HCT116 (cell line): ENCODE measurements around the gene CTNND2. TPM values are rescaled to one million over a fixed set of nuclear protein-coding genes. Genes with fewer than 3 reads are reported as not detected.

Experiments
- ATAC-seq: fragments of 200-7000 bp; cut with Tn5 transposase; 2 replicates; pipeline ENCODE4 v1.9.1; 2020; ENCODE audit warnings: mild to moderate bottlenecking, moderate library complexity
- BruUV-seq: library from RNA; stranded (reverse); fragments of 400-500 nt; replicated peaks from 2 replicates; lab custom pipeline; 2021; lab: Mats Ljungman, UMichigan
- CTCF ChIA-PET: fragments of 300-600 bp; sonication (Branson Sonifier 250); formaldehyde crosslinking; loops from one replicate; lab custom pipeline; 2021; ENCODE audit warnings: antibody characterized with exemption; lab: Charles Lee
- POLR2A ChIA-PET: fragments of 300-600, 350-600 bp; sonication (Branson Sonifier 250); formaldehyde crosslinking; loops from one replicate; lab custom pipeline; 2021; ENCODE audit warnings: antibody characterized with exemption; lab: Charles Lee
- RAD21 ChIA-PET, 2 experiments: fragments of 300-600 bp; sonication (Branson Sonifier 250); formaldehyde crosslinking; loops; one replicate each; lab custom pipeline; 2023; ENCODE audit warnings: low total read pairs in 2 of 2; ENCODE audit not compliant: uncharacterized antibody in 2 of 2, unreplicated experiment in 2 of 2, low non-redundant PET in 1 of 2; lab: Charles Lee
- DNase-seq: peaks from one replicate; pipeline ENCODE4 v3.0.0-alpha.2; 2010; ENCODE audit warnings: low read depth, low spot score
- H2AFZ ChIP-seq: fragments of 200-600 bp; shearing (Covaris generic), sonication (generic); 2 replicates; pipeline ENCODE4 v1.6.1; 2017; ENCODE audit warnings: low read depth, mixed run types, mixed read lengths, antibody characterized with exemption, low read length; ENCODE audit not compliant: poor library complexity, severe bottlenecking
- H3K27ac ChIP-seq: 2 replicates; pipeline ENCODE4 v1.5.1; 2012; ENCODE audit warnings: low read depth, low read length
- H3K27me3 ChIP-seq: fragments of 200-600 bp; sonication (generic); 2 replicates; pipeline ENCODE4 v1.6.1; 2016; ENCODE audit warnings: mixed run types, low read length, mixed read lengths; ENCODE audit not compliant: insufficient read depth
- H3K36me3 ChIP-seq, 2 experiments: fragments of 200-500 bp in 1 of 2; fragments of 200-600 bp in 1 of 2; sonication (Bioruptor generic) in 1 of 2; sonication (generic) in 1 of 2; 2 replicates each; pipeline versions ENCODE4 v1.5.1 to v1.6.1; 2014 to 2016; ENCODE audit warnings: low read length in 2 of 2, inconsistent platforms in 1 of 2, mixed read lengths in 1 of 2, mixed run types in 1 of 2; ENCODE audit not compliant: insufficient read depth in 2 of 2, control insufficient read depth in 1 of 2
- H3K4me1 ChIP-seq, 2 experiments: fragments of 200-600 bp in 1 of 2; sonication (generic) in 1 of 2; 2 replicates each; pipeline versions ENCODE4 v1.5.1 to v1.6.1; 2012 to 2017; ENCODE audit warnings: low read length in 2 of 2, inconsistent platforms in 1 of 2, mild to moderate bottlenecking in 1 of 2, mixed read lengths in 1 of 2, mixed run types in 1 of 2, moderate library complexity in 1 of 2; ENCODE audit not compliant: insufficient read depth in 2 of 2, control insufficient read depth in 1 of 2
- H3K4me2 ChIP-seq: fragments of 200-600 bp; sonication (generic); 2 replicates; pipeline ENCODE4 v1.6.1; 2017; ENCODE audit warnings: mixed run types, low read length, mixed read lengths
- H3K4me3 ChIP-seq, 2 experiments: fragments of 200-600 bp in 1 of 2; sonication (generic) in 1 of 2; replicated peaks in 1 of 2; 2 replicates each; pipeline ENCODE4 v1.5.1; 2011 to 2016; ENCODE audit warnings: low read length in 2 of 2, control low read depth in 1 of 2, low read depth in 1 of 2, mild to moderate bottlenecking in 1 of 2, mixed read lengths in 1 of 2, mixed run types in 1 of 2
- H3K79me2 ChIP-seq: fragments of 200-600 bp; sonication (generic); 2 replicates; pipeline ENCODE4 v1.6.1; 2017; ENCODE audit warnings: mild to moderate bottlenecking, mixed run types, low read length, moderate library complexity, mixed read lengths; ENCODE audit not compliant: insufficient read depth
- H3K9ac ChIP-seq: fragments of 200-600 bp; sonication (generic); 2 replicates; pipeline ENCODE4 v1.6.1; 2016; ENCODE audit warnings: low read length, mixed read lengths
- H3K9me2 ChIP-seq: fragments of 200-600 bp; sonication (generic), shearing (Covaris generic); 2 replicates; pipeline ENCODE4 v1.6.1; 2017; ENCODE audit warnings: mixed run types, mild to moderate bottlenecking, moderate library complexity; ENCODE audit not compliant: insufficient read depth
- H3K9me3 ChIP-seq, 2 experiments: fragments of 200-500 bp in 1 of 2; fragments of 200-600 bp in 1 of 2; sonication (Bioruptor generic) in 1 of 2; sonication (generic) in 1 of 2; 2 replicates each; pipeline ENCODE4 v1.6.1; 2014 to 2017; ENCODE audit warnings: low read length in 2 of 2, mixed read lengths in 2 of 2, inconsistent platforms in 1 of 2, low read depth in 1 of 2, mild to moderate bottlenecking in 1 of 2, mixed run types in 1 of 2, moderate library complexity in 1 of 2; ENCODE audit not compliant: control insufficient read depth in 1 of 2, insufficient read depth in 1 of 2
- H4K20me1 ChIP-seq: fragments of 200-600 bp; sonication (generic), shearing (Covaris generic); 2 replicates; pipeline ENCODE4 v1.6.1; 2017; ENCODE audit warnings: mixed run types, mild to moderate bottlenecking, moderate library complexity; ENCODE audit not compliant: insufficient read depth
- CBX3 ChIP-seq: IDR thresholded peaks from 2 replicates; pipeline ENCODE4 v1.6.1; 2012; ENCODE audit warnings: low read depth
- CEBPB ChIP-seq: IDR thresholded peaks from 2 replicates; pipeline ENCODE4 v1.6.1; 2012; ENCODE audit warnings: low read depth
- ELF1 ChIP-seq: IDR thresholded peaks from 2 replicates; pipeline ENCODE4 v1.6.1; 2012; ENCODE audit warnings: low read depth, borderline replicate concordance
- EZH2 ChIP-seq: fragments of 200-600 bp; sonication (generic); IDR thresholded peaks from 2 replicates; pipeline ENCODE4 v1.6.1; 2017; ENCODE audit warnings: antibody characterized with exemption, mixed run types
- EZH2phosphoT487 ChIP-seq: fragments of 200-600 bp; IDR thresholded peaks from 2 replicates; pipeline ENCODE4 v1.6.1; 2018; ENCODE audit warnings: antibody characterized with exemption, borderline replicate concordance
- JUND ChIP-seq: IDR thresholded peaks from 2 replicates; pipeline ENCODE4 v1.6.1; 2012
- MAX ChIP-seq: IDR thresholded peaks from 2 replicates; pipeline ENCODE4 v1.6.1; 2012
- POLR2AphosphoS5 ChIP-seq: IDR thresholded peaks from 2 replicates; pipeline ENCODE4 v1.6.1; 2011; ENCODE audit warnings: mild to moderate bottlenecking, low read depth, low read length, moderate library complexity
- RAD21 ChIP-seq: IDR thresholded peaks from 2 replicates; pipeline ENCODE4 v1.6.1; 2012; ENCODE audit warnings: low read depth, mild to moderate bottlenecking
- YY1 ChIP-seq: IDR thresholded peaks from 2 replicates; pipeline ENCODE4 v1.6.1; 2011; ENCODE audit warnings: low read length, low read depth, moderate library complexity, mild to moderate bottlenecking; ENCODE audit not compliant: insufficient replicate concordance; ENCODE audit errors: extremely low read depth
- ZFX ChIP-seq: fragments of 450-650 bp; IDR thresholded peaks from 2 replicates; pipeline ENCODE4 v1.6.1; 2017
- ZNF274 ChIP-seq: fragments of 200-500 bp; sonication (Bioruptor generic); IDR thresholded peaks from 2 replicates; pipeline ENCODE4 v1.6.1; 2014; ENCODE audit warnings: mild to moderate bottlenecking, low read depth, low read length, inconsistent platforms
- intact Hi-C: fragments of 100-400 bp; cut with micrococcal nuclease; formaldehyde crosslinking; loops from 2 replicates; pipeline ENCODE4 v1.10.0; 2022
- total RNA-seq: library from RNA; stranded (reverse); gene quantifications from one replicate; pipeline ENCODE4 v1.2.1, GENCODE V29; 2021; ENCODE audit not compliant: unreplicated experiment
- TF ChIP-seq, protein P1 (sequence below): IDR thresholded peaks from 2 replicates; pipeline ENCODE4 v1.6.1; 2011; ENCODE audit warnings: mild to moderate bottlenecking, low read length, moderate library complexity; ENCODE audit not compliant: insufficient replicate concordance; ENCODE audit errors: extremely low read depth
- TF ChIP-seq, protein P2 (sequence below): IDR thresholded peaks from 2 replicates; pipeline ENCODE4 v1.6.1; 2012
- TF ChIP-seq, protein P3 (sequence below): IDR thresholded peaks from 2 replicates; pipeline ENCODE4 v1.6.1; 2012; ENCODE audit warnings: low read depth

CTNND2 gene
- total RNA-seq, 1 experiment from 2014 or later, result not detected

DNA sequence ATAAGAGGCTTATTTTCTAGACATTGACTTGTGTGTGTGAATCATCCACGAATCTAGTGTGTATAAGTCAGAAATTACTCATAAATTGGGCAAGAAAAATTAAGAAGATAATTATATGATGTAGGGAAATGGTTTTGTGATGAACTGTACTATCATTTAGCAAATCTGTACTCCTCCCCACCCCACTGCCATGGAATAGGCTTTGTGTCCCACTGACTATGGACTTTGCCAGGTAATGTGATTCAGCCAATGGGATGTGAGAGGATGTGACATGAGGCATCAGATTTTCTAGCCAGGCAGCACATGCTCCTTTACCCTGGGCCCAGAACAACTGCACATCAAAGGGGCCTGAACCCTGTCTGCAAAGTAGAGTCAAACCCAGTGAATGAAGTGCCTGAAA, 406.6 kb downstream of the CTNND2 start:
- no TSS peak for BruUV-seq
- DNase-seq, result no peak
- Histone ChIP-seq H3K4me2 (no peak overlapping the region), H3K27ac (no peak overlapping the region), H4K20me1 (no peaks in the 10 kb centered on the region), H3K9me3 (peaks cover 9 to 17% of the 10 kb centered on the region in 2 experiments; a peak in 2 of 4 replicates), H3K27me3 (no peaks in the 10 kb centered on the region)
- POLR2A ChIA-PET, result no interaction called here
- intact Hi-C loops, result no loop called here
- TF ChIP-seq ELF1 (no peak), EZH2phosphoT487 (no peak), POLR2AphosphoS5 (no peak), EZH2 (no peak), YY1 (no peak), ZFX (no peak), JUND (no peak), MAX (no peak), ZNF274 (no peak), CBX3 (no peak), RAD21 (no peak), CEBPB (no peak)
- TF ChIP-seq, protein P1, sequence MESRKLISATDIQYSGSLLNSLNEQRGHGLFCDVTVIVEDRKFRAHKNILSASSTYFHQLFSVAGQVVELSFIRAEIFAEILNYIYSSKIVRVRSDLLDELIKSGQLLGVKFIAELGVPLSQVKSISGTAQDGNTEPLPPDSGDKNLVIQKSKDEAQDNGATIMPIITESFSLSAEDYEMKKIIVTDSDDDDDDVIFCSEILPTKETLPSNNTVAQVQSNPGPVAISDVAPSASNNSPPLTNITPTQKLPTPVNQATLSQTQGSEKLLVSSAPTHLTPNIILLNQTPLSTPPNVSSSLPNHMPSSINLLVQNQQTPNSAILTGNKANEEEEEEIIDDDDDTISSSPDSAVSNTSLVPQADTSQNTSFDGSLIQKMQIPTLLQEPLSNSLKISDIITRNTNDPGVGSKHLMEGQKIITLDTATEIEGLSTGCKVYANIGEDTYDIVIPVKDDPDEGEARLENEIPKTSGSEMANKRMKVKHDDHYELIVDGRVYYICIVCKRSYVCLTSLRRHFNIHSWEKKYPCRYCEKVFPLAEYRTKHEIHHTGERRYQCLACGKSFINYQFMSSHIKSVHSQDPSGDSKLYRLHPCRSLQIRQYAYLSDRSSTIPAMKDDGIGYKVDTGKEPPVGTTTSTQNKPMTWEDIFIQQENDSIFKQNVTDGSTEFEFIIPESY, result no peak
- TF ChIP-seq, protein P2, sequence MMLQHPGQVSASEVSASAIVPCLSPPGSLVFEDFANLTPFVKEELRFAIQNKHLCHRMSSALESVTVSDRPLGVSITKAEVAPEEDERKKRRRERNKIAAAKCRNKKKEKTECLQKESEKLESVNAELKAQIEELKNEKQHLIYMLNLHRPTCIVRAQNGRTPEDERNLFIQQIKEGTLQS, result no peak
- TF ChIP-seq, protein P3, sequence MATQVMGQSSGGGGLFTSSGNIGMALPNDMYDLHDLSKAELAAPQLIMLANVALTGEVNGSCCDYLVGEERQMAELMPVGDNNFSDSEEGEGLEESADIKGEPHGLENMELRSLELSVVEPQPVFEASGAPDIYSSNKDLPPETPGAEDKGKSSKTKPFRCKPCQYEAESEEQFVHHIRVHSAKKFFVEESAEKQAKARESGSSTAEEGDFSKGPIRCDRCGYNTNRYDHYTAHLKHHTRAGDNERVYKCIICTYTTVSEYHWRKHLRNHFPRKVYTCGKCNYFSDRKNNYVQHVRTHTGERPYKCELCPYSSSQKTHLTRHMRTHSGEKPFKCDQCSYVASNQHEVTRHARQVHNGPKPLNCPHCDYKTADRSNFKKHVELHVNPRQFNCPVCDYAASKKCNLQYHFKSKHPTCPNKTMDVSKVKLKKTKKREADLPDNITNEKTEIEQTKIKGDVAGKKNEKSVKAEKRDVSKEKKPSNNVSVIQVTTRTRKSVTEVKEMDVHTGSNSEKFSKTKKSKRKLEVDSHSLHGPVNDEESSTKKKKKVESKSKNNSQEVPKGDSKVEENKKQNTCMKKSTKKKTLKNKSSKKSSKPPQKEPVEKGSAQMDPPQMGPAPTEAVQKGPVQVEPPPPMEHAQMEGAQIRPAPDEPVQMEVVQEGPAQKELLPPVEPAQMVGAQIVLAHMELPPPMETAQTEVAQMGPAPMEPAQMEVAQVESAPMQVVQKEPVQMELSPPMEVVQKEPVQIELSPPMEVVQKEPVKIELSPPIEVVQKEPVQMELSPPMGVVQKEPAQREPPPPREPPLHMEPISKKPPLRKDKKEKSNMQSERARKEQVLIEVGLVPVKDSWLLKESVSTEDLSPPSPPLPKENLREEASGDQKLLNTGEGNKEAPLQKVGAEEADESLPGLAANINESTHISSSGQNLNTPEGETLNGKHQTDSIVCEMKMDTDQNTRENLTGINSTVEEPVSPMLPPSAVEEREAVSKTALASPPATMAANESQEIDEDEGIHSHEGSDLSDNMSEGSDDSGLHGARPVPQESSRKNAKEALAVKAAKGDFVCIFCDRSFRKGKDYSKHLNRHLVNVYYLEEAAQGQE, result no peak
- TF ChIP-seq, all 23 proteins: peak for 0
- no peaks in the 10 kb centered on the region for H3K9me2 ChIP-seq
- RAD21 ChIA-PET, result no interaction called here
- H2AFZ ChIP-seq, result no peak overlapping the region
- H3K79me2 ChIP-seq, result no peaks in the 10 kb centered on the region
- H3K4me3 ChIP-seq, result no peak overlapping the region
- H3K36me3 ChIP-seq, result no peaks in the 10 kb centered on the region
- no peak for ATAC-seq
- no peaks in the 10 kb centered on the region for H3K4me1 ChIP-seq
- CTCF ChIA-PET, result no interaction called here
- H3K9ac ChIP-seq, result no peak overlapping the region
